ENCODE results near the gene STXBP4. TPM values are rescaled to one million over a fixed set of nuclear protein-coding genes. Genes with fewer than 3 reads are reported as not detected.

The STXBP4 gene
- polyA plus RNA-seq, 1 of the 3 experiments (the other 2 are of a cell fraction): 2.8 TPM

DNA sequence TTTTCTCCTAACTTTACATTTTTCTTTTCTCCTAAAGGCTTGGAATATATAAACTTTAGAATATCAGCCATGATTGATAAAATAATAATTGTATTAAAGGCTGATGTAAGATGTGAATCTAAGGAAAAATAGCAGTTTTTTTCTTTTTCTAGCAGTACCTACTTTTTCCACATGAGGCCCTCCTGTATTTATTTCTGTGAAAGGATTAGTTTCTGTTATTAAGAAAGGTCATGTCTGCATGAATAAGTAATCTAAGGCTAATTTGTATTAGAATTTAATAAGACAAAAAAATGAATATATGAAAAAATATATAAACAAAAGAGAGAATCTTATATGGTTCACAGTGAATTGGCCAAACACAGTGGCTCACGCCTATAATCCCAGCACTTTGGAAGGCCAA, 85.3 kb downstream of the STXBP4 start:
- no peaks in the 10 kb centered on the region for H3K79me2 ChIP-seq (ENCODE audit: insufficient read depth)
- H3K4me1 ChIP-seq (ENCODE audit: control insufficient read depth in 1 of 2, insufficient read depth in 2 of 2, low read depth in 1 of 2, low read length in 1 of 2): peaks cover 5% of the 10 kb centered on the region in 2 experiments; a peak in 3 of 4 replicates
- H3K27me3 ChIP-seq (ENCODE audit: insufficient read depth): no peaks in the 10 kb centered on the region
- peaks cover 6 to 11% of the 10 kb centered on the region in 2 experiments for H3K36me3 ChIP-seq (replicated peaks in 1 of 2; ENCODE audit: control insufficient read depth in 1 of 2, insufficient read depth in 2 of 2, low read length in 1 of 2)
- WGBS (ENCODE audit: low lambda C conversion rate): 100% methylated on average over 1 of the region's 1 CpG
- TF ChIP-seq TCF12 (IDR thresholded peaks at IDR 0.05) (no peak), GATA2 (CRISPR knock-in tag; IDR thresholded peaks at IDR 0.05) (no peak), SMC3 (IDR thresholded peaks at IDR 0.05; ENCODE audit: low read depth, low read length) (peak; percentile 55), RAD21 (IDR thresholded peaks at IDR 0.05; ENCODE audit: low read length) (peak; percentile 86)
- TF ChIP-seq, protein P1, sequence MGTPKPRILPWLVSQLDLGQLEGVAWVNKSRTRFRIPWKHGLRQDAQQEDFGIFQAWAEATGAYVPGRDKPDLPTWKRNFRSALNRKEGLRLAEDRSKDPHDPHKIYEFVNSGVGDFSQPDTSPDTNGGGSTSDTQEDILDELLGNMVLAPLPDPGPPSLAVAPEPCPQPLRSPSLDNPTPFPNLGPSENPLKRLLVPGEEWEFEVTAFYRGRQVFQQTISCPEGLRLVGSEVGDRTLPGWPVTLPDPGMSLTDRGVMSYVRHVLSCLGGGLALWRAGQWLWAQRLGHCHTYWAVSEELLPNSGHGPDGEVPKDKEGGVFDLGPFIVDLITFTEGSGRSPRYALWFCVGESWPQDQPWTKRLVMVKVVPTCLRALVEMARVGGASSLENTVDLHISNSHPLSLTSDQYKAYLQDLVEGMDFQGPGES (IDR thresholded peaks at IDR 0.05; ENCODE audit: low read depth, low read length): no peak
- TF ChIP-seq, protein P2, sequence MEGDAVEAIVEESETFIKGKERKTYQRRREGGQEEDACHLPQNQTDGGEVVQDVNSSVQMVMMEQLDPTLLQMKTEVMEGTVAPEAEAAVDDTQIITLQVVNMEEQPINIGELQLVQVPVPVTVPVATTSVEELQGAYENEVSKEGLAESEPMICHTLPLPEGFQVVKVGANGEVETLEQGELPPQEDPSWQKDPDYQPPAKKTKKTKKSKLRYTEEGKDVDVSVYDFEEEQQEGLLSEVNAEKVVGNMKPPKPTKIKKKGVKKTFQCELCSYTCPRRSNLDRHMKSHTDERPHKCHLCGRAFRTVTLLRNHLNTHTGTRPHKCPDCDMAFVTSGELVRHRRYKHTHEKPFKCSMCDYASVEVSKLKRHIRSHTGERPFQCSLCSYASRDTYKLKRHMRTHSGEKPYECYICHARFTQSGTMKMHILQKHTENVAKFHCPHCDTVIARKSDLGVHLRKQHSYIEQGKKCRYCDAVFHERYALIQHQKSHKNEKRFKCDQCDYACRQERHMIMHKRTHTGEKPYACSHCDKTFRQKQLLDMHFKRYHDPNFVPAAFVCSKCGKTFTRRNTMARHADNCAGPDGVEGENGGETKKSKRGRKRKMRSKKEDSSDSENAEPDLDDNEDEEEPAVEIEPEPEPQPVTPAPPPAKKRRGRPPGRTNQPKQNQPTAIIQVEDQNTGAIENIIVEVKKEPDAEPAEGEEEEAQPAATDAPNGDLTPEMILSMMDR (IDR thresholded peaks at IDR 0.05): peak; percentile 82
- ChIA-PET CTCF (interaction anchor here (0.7 to 3.9 kb wide), 16 partner anchors 9 to 460 kb away, joined by 3 to 17 read pairs (median 6); no protein-coding TSS in a partner anchor), POLR2A (no interaction called here)
- no peaks in the 10 kb centered on the region for H3K9me2 ChIP-seq
- no peak overlapping the region for H3K4me2 ChIP-seq
- no peak overlapping the region for H2AFZ ChIP-seq (ENCODE audit: low read depth)
- H3K27ac ChIP-seq (ENCODE audit: low read depth in 2 of 2, low read length in 1 of 2): no peak overlapping the region
- no peaks in the 10 kb centered on the region for H4K20me1 ChIP-seq (ENCODE audit: insufficient read depth)
- no peak overlapping the region for H3K9ac ChIP-seq
- no peak overlapping the region for H3K4me3 ChIP-seq (ENCODE audit: low read depth in 2 of 2, low read length in 1 of 2)
- no peaks in the 10 kb centered on the region for H3K9me3 ChIP-seq
- peak; percentile 3 for DNase-seq
- H3F3A ChIP-seq (replicated peaks; ENCODE audit: insufficient read depth): no peaks in the 10 kb centered on the region

DNA sequence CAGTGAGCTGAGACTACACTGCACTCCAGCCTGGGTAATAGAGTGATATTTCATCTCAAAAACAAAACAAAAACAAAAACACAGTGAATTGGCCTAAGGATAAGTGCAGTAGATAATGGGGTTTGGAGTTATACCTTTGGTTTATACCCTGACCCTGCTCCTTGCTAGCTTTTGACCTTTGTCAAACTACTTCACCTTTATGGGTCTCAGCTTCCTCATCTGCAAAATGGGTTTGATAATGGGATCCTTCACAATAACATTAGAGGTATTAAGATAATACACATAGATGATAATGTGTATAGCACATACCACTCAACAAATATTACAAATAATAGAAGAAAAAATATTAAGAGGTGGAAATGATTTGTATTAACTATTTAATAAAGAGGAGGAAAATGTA, 85.9 kb downstream of the STXBP4 start:
- ChIA-PET POLR2A (no interaction called here), CTCF (interaction anchor here (0.7 to 3.9 kb wide), 21 partner anchors 8 to 460 kb away, joined by 3 to 17 read pairs (median 5); no protein-coding TSS in a partner anchor)
- H3K9me3 ChIP-seq: no peaks in the 10 kb centered on the region
- no peak overlapping the region for H3K4me2 ChIP-seq
- H3K27me3 ChIP-seq (ENCODE audit: insufficient read depth): no peaks in the 10 kb centered on the region
- peaks cover 5% of the 10 kb centered on the region in 2 experiments; a peak in 3 of 4 replicates for H3K4me1 ChIP-seq (ENCODE audit: control insufficient read depth in 1 of 2, insufficient read depth in 2 of 2, low read depth in 1 of 2, low read length in 1 of 2)
- no peaks in the 10 kb centered on the region for H4K20me1 ChIP-seq (ENCODE audit: insufficient read depth)
- H3K27ac ChIP-seq (ENCODE audit: low read depth in 2 of 2, low read length in 1 of 2): no peak overlapping the region
- H2AFZ ChIP-seq (ENCODE audit: low read depth): no peak overlapping the region
- no peaks in the 10 kb centered on the region for H3K79me2 ChIP-seq (ENCODE audit: insufficient read depth)
- H3K36me3 ChIP-seq (replicated peaks in 1 of 2; ENCODE audit: control insufficient read depth in 1 of 2, insufficient read depth in 2 of 2, low read length in 1 of 2): peaks cover under 1 to 6% of the 10 kb centered on the region in 2 experiments
- no peaks in the 10 kb centered on the region for H3K9me2 ChIP-seq
- no peak overlapping the region for H3K4me3 ChIP-seq (ENCODE audit: low read depth in 2 of 2, low read length in 1 of 2)
- H3F3A ChIP-seq (replicated peaks; ENCODE audit: insufficient read depth): no peaks in the 10 kb centered on the region
- H3K9ac ChIP-seq: no peak overlapping the region
- no peak for DNase-seq
- TF ChIP-seq, protein P1 (IDR thresholded peaks at IDR 0.05; ENCODE audit: low read depth, low read length): no peak
- TF ChIP-seq, protein P3, sequence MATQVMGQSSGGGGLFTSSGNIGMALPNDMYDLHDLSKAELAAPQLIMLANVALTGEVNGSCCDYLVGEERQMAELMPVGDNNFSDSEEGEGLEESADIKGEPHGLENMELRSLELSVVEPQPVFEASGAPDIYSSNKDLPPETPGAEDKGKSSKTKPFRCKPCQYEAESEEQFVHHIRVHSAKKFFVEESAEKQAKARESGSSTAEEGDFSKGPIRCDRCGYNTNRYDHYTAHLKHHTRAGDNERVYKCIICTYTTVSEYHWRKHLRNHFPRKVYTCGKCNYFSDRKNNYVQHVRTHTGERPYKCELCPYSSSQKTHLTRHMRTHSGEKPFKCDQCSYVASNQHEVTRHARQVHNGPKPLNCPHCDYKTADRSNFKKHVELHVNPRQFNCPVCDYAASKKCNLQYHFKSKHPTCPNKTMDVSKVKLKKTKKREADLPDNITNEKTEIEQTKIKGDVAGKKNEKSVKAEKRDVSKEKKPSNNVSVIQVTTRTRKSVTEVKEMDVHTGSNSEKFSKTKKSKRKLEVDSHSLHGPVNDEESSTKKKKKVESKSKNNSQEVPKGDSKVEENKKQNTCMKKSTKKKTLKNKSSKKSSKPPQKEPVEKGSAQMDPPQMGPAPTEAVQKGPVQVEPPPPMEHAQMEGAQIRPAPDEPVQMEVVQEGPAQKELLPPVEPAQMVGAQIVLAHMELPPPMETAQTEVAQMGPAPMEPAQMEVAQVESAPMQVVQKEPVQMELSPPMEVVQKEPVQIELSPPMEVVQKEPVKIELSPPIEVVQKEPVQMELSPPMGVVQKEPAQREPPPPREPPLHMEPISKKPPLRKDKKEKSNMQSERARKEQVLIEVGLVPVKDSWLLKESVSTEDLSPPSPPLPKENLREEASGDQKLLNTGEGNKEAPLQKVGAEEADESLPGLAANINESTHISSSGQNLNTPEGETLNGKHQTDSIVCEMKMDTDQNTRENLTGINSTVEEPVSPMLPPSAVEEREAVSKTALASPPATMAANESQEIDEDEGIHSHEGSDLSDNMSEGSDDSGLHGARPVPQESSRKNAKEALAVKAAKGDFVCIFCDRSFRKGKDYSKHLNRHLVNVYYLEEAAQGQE (IDR thresholded peaks at IDR 0.05; ENCODE audit: low read depth, low read length): no peak
- TF ChIP-seq CHD2 (IDR thresholded peaks at IDR 0.05; ENCODE audit: low read length, partially characterized antibody): no peak
- no peak for TF ChIP-seq TEAD4 (IDR thresholded peaks at IDR 0.05; ENCODE audit: borderline replicate concordance, insufficient read depth)
- TF ChIP-seq, protein P2 (IDR thresholded peaks at IDR 0.05): no peak
- TF ChIP-seq, protein P4, sequence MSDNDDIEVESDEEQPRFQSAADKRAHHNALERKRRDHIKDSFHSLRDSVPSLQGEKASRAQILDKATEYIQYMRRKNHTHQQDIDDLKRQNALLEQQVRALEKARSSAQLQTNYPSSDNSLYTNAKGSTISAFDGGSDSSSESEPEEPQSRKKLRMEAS (IDR thresholded peaks at IDR 0.05; ENCODE audit: low read depth): no peak
- no peak for TF ChIP-seq MEF2A (IDR thresholded peaks at IDR 0.05; ENCODE audit: borderline replicate concordance, low read depth)
- TF ChIP-seq ELF1 (IDR thresholded peaks at IDR 0.05): no peak
- TF ChIP-seq, protein P5, sequence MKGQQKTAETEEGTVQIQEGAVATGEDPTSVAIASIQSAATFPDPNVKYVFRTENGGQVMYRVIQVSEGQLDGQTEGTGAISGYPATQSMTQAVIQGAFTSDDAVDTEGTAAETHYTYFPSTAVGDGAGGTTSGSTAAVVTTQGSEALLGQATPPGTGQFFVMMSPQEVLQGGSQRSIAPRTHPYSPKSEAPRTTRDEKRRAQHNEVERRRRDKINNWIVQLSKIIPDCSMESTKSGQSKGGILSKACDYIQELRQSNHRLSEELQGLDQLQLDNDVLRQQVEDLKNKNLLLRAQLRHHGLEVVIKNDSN (IDR thresholded peaks at IDR 0.05; ENCODE audit: borderline replicate concordance, low read depth): no peak
- no peak for TF ChIP-seq EZH2phosphoT487 (IDR thresholded peaks at IDR 0.05; ENCODE audit: borderline replicate concordance, low read depth)
- no peak for TF ChIP-seq RAD21 (IDR thresholded peaks at IDR 0.05; ENCODE audit: low read length)
